HepG2 (cell line): ENCODE measurements around the gene DDI2. TPM values are rescaled to one million over a fixed set of nuclear protein-coding genes. Genes with fewer than 3 reads are reported as not detected.

Experiments
- CCDC6 ChIP-seq: sonication (generic); formaldehyde crosslinking; IDR thresholded peaks from 2 replicates; pipeline ENCODE4 v1.8.1; 2022; ENCODE audit warnings: mild to moderate bottlenecking, missing genetic modification reagents, moderate library complexity
- FOSL1 ChIP-seq: sonication (generic); formaldehyde crosslinking; IDR thresholded peaks from 2 replicates; pipeline ENCODE4 v1.9.0; 2021; ENCODE audit warnings: missing genetic modification reagents, borderline replicate concordance
- FUBP1 ChIP-seq: sonication (generic); formaldehyde crosslinking; IDR thresholded peaks from 2 replicates; pipeline ENCODE4 v1.5.1; 2020; ENCODE audit warnings: missing genetic modification reagents, mild to moderate bottlenecking, borderline replicate concordance
- IKZF1 ChIP-seq: fragments of 450-650 bp; IDR thresholded peaks from 2 replicates; pipeline ENCODE4 v1.7.1; 2016
- PBX3 ChIP-seq: sonication (generic); formaldehyde crosslinking; IDR thresholded peaks from 2 replicates; pipeline ENCODE4 v1.8.1; 2023; ENCODE audit warnings: missing genetic modification reagents, inconsistent platforms, borderline replicate concordance
- PRPF4 ChIP-seq: fragments of 200-400 bp; formaldehyde crosslinking; IDR thresholded peaks from 2 replicates; pipeline ENCODE4 v1.6.1; 2016; ENCODE audit warnings: low read length, low read depth; ENCODE audit not compliant: poor library complexity, severe bottlenecking
- ZBTB3 ChIP-seq: sonication (generic); formaldehyde crosslinking; IDR thresholded peaks from 2 replicates; pipeline ENCODE4 v1.4.0; 2020; ENCODE audit warnings: low read depth, mild to moderate bottlenecking, moderate library complexity, missing genetic modification reagents, borderline replicate concordance
- ZKSCAN8 ChIP-seq: IDR thresholded peaks from 2 replicates; pipeline ENCODE4 v1.6.1; 2016; ENCODE audit warnings: borderline replicate concordance, missing genetic modification reagents, missing compliant biosample characterization
- ZNF296 ChIP-seq: sonication (generic); formaldehyde crosslinking; conservative IDR thresholded peaks from 2 replicates; pipeline ENCODE4 v1.5.0; 2020; ENCODE audit warnings: mild to moderate bottlenecking, missing genetic modification reagents
- ZNF607 ChIP-seq: sonication (generic); formaldehyde crosslinking; IDR thresholded peaks from 2 replicates; pipeline ENCODE4 v1.5.1; 2020; ENCODE audit warnings: missing genetic modification reagents, mild to moderate bottlenecking, borderline replicate concordance
- ZNF674 ChIP-seq: sonication (generic); formaldehyde crosslinking; IDR thresholded peaks from 2 replicates; pipeline ENCODE4 v1.5.0; 2020; ENCODE audit warnings: low read depth, mild to moderate bottlenecking, missing genetic modification reagents
- polyA plus RNA-seq, 8 experiments: library from polyadenylated mRNA; depleted of rRNA in 3 of 8; stranded (reverse) in 7 of 8; unstranded in 1 of 8; fragments of >200 nt; fragmentation: Illumina TruSeq in 4 of 8; extraction: Trizol in 4 of 8; gene quantifications; 2 replicates each; pipeline versions ENCODE4 v1.2.1 to v1.2.3, GENCODE V29; 2011 to 2016; ENCODE audit warnings: low read depth in 4 of 8, missing spikeins in 1 of 8, mixed read lengths in 1 of 8; ENCODE audit not compliant: insufficient read depth in 1 of 8
- total RNA-seq, 5 experiments: library from RNA; depleted of rRNA; stranded (reverse); fragments of >200 nt; fragmentation: Illumina TruSeq; extraction: Trizol; gene quantifications; 2 replicates each; pipeline ENCODE4 v1.2.3, GENCODE V29; 2016; ENCODE audit warnings: low read depth in 1 of 5
- TF ChIP-seq, protein P1 (sequence below), 2 experiments: sonication (generic) in 1 of 2; formaldehyde crosslinking in 1 of 2; IDR thresholded peaks; 2 replicates each; pipeline versions ENCODE4 v1.5.1 to v1.6.1; 2011 to 2020; ENCODE audit warnings: borderline replicate concordance in 1 of 2, low read depth in 1 of 2, low read length in 1 of 2, mild to moderate bottlenecking in 1 of 2, missing genetic modification reagents in 1 of 2, moderate library complexity in 1 of 2
- TF ChIP-seq, protein P2 (sequence below): sonication (generic); formaldehyde crosslinking; IDR thresholded peaks from 2 replicates; pipeline ENCODE4 v1.4.0; 2020; ENCODE audit warnings: missing genetic modification reagents
- TF ChIP-seq, protein P3 (sequence below): sonication (generic); formaldehyde crosslinking; conservative IDR thresholded peaks from 2 replicates; pipeline ENCODE4 v1.5.0; 2020; ENCODE audit warnings: missing genetic modification reagents

Gene DDI2
- total and polyA plus RNA-seq, 2 of the 13 experiments (the other 11 are each of a cell fraction or from before 2014, with no cell fraction given) = 8.5 to 25.7 TPM

GRCh38 chr1:15605398-15606383 lies 11.6 kb upstream of the DDI2 start (continued):
- TF ChIP-seq, protein P1, sequence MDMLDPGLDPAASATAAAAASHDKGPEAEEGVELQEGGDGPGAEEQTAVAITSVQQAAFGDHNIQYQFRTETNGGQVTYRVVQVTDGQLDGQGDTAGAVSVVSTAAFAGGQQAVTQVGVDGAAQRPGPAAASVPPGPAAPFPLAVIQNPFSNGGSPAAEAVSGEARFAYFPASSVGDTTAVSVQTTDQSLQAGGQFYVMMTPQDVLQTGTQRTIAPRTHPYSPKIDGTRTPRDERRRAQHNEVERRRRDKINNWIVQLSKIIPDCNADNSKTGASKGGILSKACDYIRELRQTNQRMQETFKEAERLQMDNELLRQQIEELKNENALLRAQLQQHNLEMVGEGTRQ (IDR thresholded peaks at IDR 0.05; ENCODE audit: low read depth, low read length) = no peak
- TF ChIP-seq, protein P1 (CRISPR knock-in tag; IDR thresholded peaks at IDR 0.05; ENCODE audit: borderline replicate concordance) = no peak
- TF ChIP-seq ZNF296 (CRISPR knock-in tag) = no peak
- no peak for TF ChIP-seq FUBP1
- TF ChIP-seq PBX3 (CRISPR knock-in tag) = no peak
- peak; percentile 31; the same call in 1 of the 2 replicates for TF ChIP-seq FOSL1 (CRISPR knock-in tag)
- TF ChIP-seq CCDC6 (CRISPR knock-in tag) = no peak
- no peak for TF ChIP-seq ZBTB3 (CRISPR knock-in tag)
- no peak for TF ChIP-seq ZNF674
- TF ChIP-seq, protein P2, sequence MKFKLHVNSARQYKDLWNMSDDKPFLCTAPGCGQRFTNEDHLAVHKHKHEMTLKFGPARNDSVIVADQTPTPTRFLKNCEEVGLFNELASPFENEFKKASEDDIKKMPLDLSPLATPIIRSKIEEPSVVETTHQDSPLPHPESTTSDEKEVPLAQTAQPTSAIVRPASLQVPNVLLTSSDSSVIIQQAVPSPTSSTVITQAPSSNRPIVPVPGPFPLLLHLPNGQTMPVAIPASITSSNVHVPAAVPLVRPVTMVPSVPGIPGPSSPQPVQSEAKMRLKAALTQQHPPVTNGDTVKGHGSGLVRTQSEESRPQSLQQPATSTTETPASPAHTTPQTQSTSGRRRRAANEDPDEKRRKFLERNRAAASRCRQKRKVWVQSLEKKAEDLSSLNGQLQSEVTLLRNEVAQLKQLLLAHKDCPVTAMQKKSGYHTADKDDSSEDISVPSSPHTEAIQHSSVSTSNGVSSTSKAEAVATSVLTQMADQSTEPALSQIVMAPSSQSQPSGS (CRISPR knock-in tag) = no peak
- no peak for TF ChIP-seq PRPF4
- no peak for TF ChIP-seq ZNF607 (CRISPR knock-in tag)
- TF ChIP-seq ZKSCAN8 (CRISPR knock-in tag) = no peak
- TF ChIP-seq, protein P3, sequence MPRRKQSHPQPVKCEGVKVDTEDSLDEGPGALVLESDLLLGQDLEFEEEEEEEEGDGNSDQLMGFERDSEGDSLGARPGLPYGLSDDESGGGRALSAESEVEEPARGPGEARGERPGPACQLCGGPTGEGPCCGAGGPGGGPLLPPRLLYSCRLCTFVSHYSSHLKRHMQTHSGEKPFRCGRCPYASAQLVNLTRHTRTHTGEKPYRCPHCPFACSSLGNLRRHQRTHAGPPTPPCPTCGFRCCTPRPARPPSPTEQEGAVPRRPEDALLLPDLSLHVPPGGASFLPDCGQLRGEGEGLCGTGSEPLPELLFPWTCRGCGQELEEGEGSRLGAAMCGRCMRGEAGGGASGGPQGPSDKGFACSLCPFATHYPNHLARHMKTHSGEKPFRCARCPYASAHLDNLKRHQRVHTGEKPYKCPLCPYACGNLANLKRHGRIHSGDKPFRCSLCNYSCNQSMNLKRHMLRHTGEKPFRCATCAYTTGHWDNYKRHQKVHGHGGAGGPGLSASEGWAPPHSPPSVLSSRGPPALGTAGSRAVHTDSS (CRISPR knock-in tag) = no peak
- TF ChIP-seq IKZF1 = no peak
